Dermis blood vessel endothelial cell (primary cell): ENCODE data around the gene AK9. TPM values are rescaled to one million over a fixed set of nuclear protein-coding genes. Genes with fewer than 3 reads are reported as not detected.

ENCODE experiments used
- DNase-seq: peaks from one replicate; pipeline ENCODE4 v3.0.0; 2010
- total RNA-seq: library from RNA; depleted of rRNA; stranded (reverse); fragments of >200 nt; gene quantifications from 2 replicates; pipeline ENCODE4 v1.2.3, GENCODE V29; 2014

AK9 gene
- total RNA-seq, 1 donor from 2014 or later, result 13.1 TPM

DNA sequence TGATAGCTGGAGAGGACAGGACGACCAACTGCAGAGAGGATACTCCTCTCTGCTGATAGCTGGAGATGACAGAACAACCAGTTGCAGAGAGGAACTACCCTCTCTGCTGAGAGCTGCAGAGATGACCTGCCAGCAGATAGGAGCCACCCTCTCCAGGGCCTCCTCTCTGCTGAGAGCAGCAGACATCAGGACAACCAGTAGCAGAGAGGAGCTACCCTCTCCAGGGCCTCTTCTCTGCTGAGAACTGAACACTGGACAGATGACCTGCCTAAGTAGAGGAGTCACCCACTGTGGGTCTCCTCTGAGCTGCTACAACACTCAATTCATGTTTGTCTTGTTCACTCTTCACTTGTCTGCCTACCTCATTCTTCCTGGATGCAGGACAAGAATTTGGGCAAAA is 180.6 kb downstream of the AK9 start:
- DNase-seq, result no peak

- no peak for DNase-seq
Observed at GRCh38 chr6:109508166-109508860, 182.7 kb downstream of the AK9 start.

GRCh38 chr6:109507490-109508072 is 183.4 kb downstream of the AK9 start:
- no peak for DNase-seq

DNA sequence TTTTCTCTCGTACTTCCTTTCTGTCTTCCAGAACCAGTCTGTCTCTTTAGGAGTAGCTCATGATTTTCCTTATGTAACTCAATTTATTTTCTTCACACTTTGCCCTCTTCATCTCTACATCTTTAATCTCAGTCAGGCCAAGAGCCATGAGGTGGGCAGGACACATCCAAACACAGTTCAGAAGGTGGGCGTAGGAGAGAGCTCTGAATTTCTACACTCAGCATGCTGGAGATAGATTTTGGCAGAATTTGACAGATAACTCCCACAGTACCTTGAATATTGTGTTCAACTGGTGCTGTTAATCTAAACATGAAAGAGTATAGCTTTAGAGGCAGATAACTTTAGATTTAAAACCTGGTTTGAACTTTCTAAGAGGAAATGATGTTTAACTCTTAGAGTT is 184.2 kb downstream of the AK9 start:
- no peak for DNase-seq

GRCh38 chr6:109506314-109506713 is 184.7 kb downstream of the AK9 start:
- DNase-seq, result no peak

- DNase-seq, result no peak
Observed at GRCh38 chr6:109503327-109504224, 187.4 kb downstream of the AK9 start.

DNA sequence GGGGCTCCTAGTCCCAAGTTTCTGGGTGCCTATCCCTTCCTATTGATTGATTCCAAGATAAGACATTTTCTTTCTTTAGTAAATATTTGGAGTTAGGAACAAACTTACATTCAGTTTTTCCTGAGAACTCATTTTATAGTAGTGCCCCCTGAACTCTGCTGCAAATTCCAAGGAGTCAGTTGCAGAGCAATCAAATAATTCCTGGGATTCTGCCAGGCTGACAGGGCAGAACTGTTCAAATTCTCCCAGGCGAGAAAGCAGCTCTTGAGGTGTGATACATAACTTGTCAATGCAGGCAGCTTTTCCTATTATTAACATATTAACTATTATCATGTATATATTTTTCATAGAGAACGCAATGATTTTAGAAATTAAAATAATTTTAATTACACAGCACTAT is 192.1 kb downstream of the AK9 start:
- DNase-seq, result no peak

GRCh38 chr6:109498052-109498451 is 192.9 kb downstream of the AK9 start:
- DNase-seq, result no peak

DNA sequence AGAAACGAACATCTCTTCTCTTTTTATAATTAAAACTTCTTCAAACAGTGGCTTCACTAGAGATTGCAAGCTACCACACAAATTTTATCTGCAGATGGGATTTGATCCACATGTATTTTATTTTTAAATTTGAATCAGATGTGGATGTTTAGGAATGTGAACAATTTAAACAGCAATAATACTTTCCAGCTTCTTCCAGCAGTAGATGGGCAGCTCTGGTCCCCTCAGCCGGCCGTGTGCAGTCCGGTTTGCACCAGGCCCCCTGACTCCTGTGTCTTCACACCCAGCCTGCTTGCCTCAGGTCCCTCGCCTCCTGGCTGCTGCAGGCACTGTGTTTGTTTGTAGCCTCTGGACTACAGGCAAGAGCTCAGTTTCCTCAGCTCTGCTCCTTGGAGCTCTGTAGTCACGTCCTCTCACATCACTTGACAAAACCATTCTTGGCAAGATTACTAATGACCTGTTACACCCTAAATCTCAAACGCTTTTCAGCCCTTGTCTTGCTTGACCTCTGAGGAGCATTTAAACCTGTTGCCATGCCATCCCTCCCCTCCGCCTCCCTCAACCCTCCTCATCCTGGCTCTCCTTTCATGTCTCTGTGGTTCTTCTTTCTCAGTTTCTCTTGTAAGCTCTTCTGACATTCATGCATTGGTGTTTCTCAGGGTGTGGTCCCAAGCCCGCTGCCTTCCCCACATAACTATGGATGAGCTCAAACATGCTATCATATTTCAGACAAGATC is 194.8 kb downstream of the AK9 start:
- DNase-seq, result no peak

DNA sequence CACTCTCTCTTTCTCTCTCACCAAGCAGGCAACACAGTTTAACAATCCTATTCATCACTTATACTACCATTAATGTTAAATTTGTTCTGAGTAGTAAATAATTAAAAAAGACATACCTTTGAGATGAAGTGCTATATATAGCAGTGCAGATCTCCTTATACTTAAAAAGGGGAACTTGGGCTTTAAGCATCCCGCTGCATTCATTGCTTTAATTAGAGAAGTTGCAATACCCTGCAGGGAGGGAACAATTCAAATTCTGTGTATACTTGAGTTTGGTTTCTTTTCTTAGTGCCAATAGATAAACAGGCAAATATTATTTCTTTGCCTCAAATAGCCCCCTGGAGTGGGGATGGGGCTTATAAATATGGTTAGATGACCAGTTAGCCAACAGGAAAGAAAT is 197.1 kb downstream of the AK9 start:
- DNase-seq, result no peak

GRCh38 chr6:109491207-109491938 is 199.6 kb downstream of the AK9 start:
- DNase-seq, result no peak

- DNase-seq, result no peak
Observed at GRCh38 chr6:109490713-109491112, 200.3 kb downstream of the AK9 start.

- no peak for DNase-seq
Observed at GRCh38 chr6:109488001-109488400, 203.0 kb downstream of the AK9 start.

GRCh38 chr6:109486068-109486467 is 204.9 kb downstream of the AK9 start:
- DNase-seq, result no peak

- no peak for DNase-seq
Observed at GRCh38 chr6:109485266-109485935, 205.6 kb downstream of the AK9 start.

- no peak for DNase-seq
Observed at GRCh38 chr6:109484122-109484521, 206.9 kb downstream of the AK9 start.

DNA sequence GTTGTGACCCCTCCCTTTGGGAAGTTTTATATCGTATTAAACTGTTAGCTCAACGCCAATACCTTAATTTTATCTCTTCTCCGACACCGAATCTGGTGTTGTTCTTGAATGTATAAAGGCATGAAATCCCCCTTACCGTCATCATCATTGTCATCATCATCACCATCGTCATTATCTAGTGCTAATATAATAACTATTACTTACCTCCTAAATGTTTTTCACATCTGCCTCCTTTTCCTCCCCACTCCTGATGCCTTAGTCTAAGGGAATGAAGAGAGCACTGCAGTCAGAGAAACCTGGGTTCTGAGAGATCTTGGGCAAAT is 207.3 kb downstream of the AK9 start:
- no peak for DNase-seq

DNA sequence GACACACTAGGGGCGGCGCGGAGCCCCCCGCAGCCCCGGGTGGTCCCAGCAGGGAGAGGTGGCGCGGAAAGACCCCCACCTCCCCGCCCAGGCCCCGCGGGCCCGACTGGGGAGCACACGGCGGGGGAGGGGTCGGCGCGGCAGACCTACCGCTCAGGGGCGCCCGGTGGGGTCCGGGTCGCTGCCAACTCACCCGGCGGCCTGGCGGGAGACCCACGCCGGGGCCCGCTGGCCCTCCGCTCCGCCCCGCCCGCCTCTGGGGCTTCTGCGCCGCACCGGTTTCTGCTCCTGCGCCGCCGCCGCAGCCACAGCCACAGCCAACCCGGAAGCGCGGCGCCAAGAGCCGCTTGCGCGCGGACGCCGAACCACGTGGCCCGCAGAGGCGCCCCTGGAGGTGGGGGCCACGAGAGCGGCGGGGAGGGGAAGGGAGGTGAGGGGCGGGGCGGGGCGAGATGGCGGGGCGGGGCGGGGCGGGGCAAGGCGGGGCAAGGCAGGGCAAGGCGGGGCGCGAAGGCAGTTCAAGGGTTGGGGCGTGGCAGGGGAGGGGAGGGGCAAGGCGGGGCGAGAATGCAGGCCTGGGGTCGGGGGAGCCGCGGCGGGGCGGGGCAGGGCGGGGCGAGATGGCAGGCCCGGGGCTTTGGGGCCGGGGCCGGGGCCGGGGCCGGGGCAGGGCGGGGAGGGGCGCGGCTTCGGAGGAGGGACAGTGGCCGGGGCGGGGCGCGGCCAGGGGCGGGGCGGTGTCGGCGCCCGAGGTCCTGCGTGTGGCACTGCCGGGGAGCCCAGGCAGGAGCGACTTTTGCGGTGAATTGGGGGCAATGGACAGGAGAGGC is 207.9 kb downstream of the AK9 start, which contains the start of gene ZBTB24:
TSS of gene ZBTB24 (minus strand) at position 315 of the 830 bp plus-strand sequence. CDS start 1,193 bp downstream, outside the sequence.
- DNase-seq, result peak; percentile 91

GRCh38 chr6:109480993-109481480 is 210.0 kb downstream of the AK9 start:
- DNase-seq, result no peak

- no peak for DNase-seq
Observed at GRCh38 chr6:109478841-109479624, 212.0 kb downstream of the AK9 start.
